Measurements from ENCODE around the gene SLC16A9. TPM values are rescaled to one million over a fixed set of nuclear protein-coding genes. Genes with fewer than 3 reads are reported as not detected.
"Not testable (repeated sequence)": the region's sequence is repeated elsewhere in the genome, so short reads cannot be mapped to it uniquely, and the experiment has no call there.

SLC16A9 gene
- total RNA-seq, 1 donor = 1.5 TPM

DNA sequence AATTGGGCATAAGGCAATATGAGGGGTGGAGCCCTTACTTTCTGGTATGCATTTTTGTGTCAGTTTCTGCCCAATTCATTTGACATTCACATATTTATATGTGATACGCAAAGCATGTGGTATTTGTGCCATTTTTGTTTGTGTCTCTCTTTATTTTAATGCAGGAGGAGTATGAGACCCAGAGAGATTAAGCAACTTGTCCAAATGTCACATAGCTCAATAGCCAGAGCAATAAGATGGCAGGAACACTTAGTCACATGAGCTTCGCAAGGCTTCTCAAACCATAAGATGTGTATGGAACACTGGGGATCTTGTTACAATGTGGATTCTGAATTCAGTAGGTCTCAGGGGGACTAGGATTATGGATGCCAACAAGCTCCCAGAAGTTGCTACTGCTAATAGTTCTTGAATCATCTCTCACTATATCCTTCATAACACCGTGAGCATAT, 24.4 kb upstream of the SLC16A9 start:
- no peak overlapping the region for H3K4me3 ChIP-seq (ENCODE audit: low read depth, low read length)
- TF ChIP-seq CTCF (IDR thresholded peaks at IDR 0.05; ENCODE audit: insufficient read depth, low read length) = no peak
- no peak for DNase-seq (ENCODE audit: low read depth)

DNA sequence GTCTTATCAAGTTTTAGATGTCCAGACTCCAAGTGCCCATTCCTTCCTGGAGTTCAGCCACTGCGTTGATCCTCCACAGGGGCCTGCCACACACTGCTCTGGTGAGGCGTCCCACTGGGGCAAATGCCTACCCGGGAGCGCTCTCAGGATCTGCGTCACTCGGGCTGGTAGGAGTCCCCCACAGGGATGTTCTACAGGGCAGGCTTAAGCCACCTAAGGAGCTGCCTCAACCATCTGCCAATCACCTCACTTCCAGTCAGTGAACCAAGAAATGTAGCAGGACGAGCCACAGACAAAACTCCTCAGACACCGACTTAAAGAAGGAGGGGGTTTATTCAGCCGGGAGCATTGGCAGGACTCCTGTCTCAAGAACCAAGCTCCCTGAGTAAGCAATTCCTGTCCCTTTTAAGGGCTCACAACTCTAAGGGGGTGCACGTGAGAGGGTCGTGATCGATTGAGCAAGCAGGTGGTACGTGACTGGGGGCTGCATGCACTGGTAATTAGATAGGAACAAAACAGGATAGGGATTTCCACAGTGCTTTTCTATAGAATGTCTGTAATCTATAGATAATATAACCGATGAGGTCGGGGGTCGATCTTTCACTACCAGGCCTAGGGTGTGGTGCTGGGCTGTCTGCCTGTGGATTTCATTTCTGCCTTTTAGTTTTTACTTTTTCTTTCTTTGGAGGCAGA, 23.8 kb upstream of the SLC16A9 start:
- H3K4me3 ChIP-seq (ENCODE audit: low read depth, low read length); DNase-seq (ENCODE audit: low read depth): not testable (repeated sequence)

DNA sequence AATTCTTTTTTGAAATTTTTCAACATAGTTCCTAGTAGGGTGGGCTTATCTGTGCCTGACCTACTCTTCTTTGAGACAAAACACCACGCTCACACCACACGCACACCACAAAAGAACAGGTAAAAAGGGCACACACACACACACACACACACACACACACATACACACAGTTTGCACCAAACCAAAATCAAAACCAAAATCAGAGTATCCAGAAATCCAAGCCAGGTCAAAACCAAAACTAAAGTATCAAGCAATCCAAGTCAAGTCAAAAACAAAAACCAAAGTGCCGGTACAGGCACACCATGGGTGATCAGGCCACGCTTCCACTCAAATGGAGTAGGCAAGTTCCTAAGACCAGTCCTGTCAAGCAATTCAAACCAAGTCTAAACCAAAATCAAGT, 23.2 kb upstream of the SLC16A9 start:
- not testable (repeated sequence) for DNase-seq (ENCODE audit: low read depth); H3K4me3 ChIP-seq (ENCODE audit: low read depth, low read length)

- not testable (repeated sequence) for H3K4me3 ChIP-seq (ENCODE audit: low read depth, low read length); DNase-seq (ENCODE audit: low read depth)
Observed at GRCh38 chr10:59729167-59729566, 19.5 kb upstream of the SLC16A9 start.

- no peak for DNase-seq (ENCODE audit: low read depth)
- TF ChIP-seq CTCF (IDR thresholded peaks at IDR 0.05; ENCODE audit: insufficient read depth, low read length) = no peak
Observed at GRCh38 chr10:59724098-59724938, 14.7 kb upstream of the SLC16A9 start.

DNA sequence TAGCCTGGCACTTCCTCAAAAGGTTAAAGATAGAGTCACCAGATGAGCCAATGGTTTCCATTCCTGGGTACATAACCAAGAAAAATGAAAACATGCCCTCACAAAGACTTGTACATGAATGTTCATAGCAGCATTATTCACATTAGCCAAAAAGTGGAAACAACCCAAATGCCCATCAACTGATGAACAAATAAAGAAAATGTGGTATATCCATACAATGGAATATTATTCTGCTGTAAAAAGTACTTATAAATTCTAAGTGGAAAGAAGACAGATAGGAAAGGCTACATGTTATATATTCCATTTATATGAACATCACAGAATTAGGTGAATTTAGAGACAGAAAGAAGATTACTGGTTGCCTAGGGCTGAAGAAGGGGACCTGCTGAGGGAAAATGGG, 10.7 kb upstream of the SLC16A9 start:
- TF ChIP-seq CTCF (IDR thresholded peaks at IDR 0.05; ENCODE audit: insufficient read depth, low read length) = no peak
- no peak overlapping the region for H3K4me3 ChIP-seq (ENCODE audit: low read depth, low read length)
- DNase-seq (ENCODE audit: low read depth) = no peak

More at GRCh38 chr10:59724098-59724938, 14.7 kb upstream of the SLC16A9 start:
- no peak overlapping the region for H3K4me3 ChIP-seq (ENCODE audit: low read depth, low read length)

DNA sequence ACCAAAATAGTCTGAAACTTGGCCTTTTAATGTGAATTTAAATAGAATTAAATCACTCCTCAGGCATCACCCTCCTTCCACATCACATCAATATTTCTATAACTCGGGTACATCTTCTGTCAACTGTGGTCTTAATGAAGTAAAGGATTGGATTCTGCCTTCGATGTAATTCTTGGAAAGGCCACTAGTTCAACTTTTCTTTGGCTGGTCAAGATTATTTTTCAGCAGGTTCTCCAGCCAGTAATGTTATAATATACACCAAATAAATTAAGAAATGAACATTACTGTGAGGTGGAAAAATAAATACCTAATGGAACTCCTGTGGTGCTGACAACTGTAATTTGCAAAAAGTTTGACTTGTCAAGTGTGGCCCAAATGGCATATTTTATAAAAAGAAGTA, 9.7 kb upstream of the SLC16A9 start:
- no peak for DNase-seq (ENCODE audit: low read depth)
- no peak overlapping the region for H3K4me3 ChIP-seq (ENCODE audit: low read depth, low read length)
- peak; percentile 33 for TF ChIP-seq CTCF (IDR thresholded peaks at IDR 0.05; ENCODE audit: insufficient read depth, low read length)

- TF ChIP-seq CTCF (IDR thresholded peaks at IDR 0.05; ENCODE audit: insufficient read depth, low read length) = no peak
- DNase-seq (ENCODE audit: low read depth) = no peak
Observed at GRCh38 chr10:59718257-59718656, 8.6 kb upstream of the SLC16A9 start.

More at GRCh38 chr10:59718257-59718656, 8.6 kb upstream of the SLC16A9 start:
- no peak overlapping the region for H3K4me3 ChIP-seq (ENCODE audit: low read depth, low read length)

Data from fibroblast of the aortic adventitia (primary cell).